Suprapubic skin (tissue), 3 donors: ENCODE measurements around the gene TMEM98.

ENCODE experiments used
- CTCF ChIP-seq, 2 donors: fragments of 200-600 bp in 1 of 2; fragments of 450-650 bp in 1 of 2; sonication (generic) in 1 of 2; IDR thresholded peaks; one replicate each; pipeline ENCODE4 v1.5.1; 2016 to 2019; ENCODE audit warnings: antibody characterized with exemption in 2 of 2, mild to moderate bottlenecking in 1 of 2, moderate library complexity in 1 of 2
- EP300 ChIP-seq: sonication (generic); formaldehyde crosslinking; IDR thresholded peaks from one replicate; pipeline ENCODE4 v1.6.1; 2017; ENCODE audit warnings: antibody characterized with exemption

- TF ChIP-seq EP300 (no peak), CTCF (IDR thresholded peaks at IDR 0.05) (no peak)
Observed at GRCh38 chr17:32958418-32958817, 30.5 kb downstream of the TMEM98 start.
